ENCODE measurements around the gene B3GNT9.

- TF ChIP-seq EGR1 (IDR thresholded peaks at IDR 0.05) (no peak), ZBTB7A (IDR thresholded peaks at IDR 0.05; ENCODE audit: low read depth) (no peak)
Measured at GRCh38 chr16:67157892-67158635, 7.3 kb upstream of the B3GNT9 start.
